ENCODE results near the gene PPP1R14D. TPM values are rescaled to one million over a fixed set of nuclear protein-coding genes. Genes with fewer than 3 reads are reported as not detected.

The PPP1R14D gene
- total RNA-seq, 1 experiment from 2014 or later: 0.64 TPM

DNA sequence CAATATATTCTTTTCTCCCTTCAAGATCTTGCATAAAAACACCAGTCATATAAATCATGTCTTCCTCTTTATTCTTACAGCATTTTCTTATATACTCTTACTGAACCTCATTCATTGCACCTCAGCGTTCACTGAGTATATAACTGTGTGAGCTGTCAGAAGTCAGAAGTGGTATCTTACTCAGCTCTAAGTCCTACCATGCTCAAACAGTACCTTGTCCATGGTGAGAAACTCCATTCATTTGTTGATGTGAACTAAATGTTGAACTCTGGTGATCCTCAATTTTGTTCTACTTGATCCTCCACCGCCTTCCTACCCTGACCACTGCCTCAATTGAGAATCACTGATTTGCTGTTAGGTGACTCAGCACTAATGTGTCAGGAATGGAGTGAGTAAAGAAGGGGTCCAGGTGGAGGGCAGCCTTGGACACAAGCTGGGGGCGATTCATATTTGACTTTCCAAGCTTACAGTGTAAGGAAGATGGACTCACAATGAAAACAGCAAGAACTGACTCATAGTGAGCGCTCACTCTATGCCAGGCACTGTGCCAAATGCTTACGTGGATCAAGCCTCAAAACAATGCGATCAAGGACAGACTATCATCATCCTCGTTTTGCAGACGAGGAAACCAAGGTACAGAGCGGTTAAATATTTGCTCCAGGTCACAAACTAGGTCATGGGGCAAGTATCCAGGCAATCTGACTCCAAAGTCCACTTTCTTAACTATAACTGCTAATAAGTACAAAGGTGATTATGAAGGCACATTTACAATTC is 35.1 kb downstream of the PPP1R14D start:
- DNase-seq (ENCODE audit: low read depth, low spot score): peak; percentile 83
- H3K4me3 ChIP-seq (ENCODE audit: low read depth in 2 of 2, low read length in 2 of 2): peak overlapping the region in 1 of 2 experiments; percentile 19; a peak in 1 of 4 replicates
- no peaks in the 10 kb centered on the region for H3K9me3 ChIP-seq (ENCODE audit: control insufficient read depth, insufficient read depth, low read depth, low read length)
- intact Hi-C loops (cut with micrococcal nuclease; ENCODE audit: unreplicated experiment): no loop called here
- CTCF ChIA-PET: interaction anchor here (0.8 kb wide), 1 partner anchor 70 kb away, joined by 3 read pairs; no protein-coding TSS in a partner anchor
- H3K4me1 ChIP-seq (ENCODE audit: control insufficient read depth, insufficient read depth, low read length): peaks cover 9% of the 10 kb centered on the region
- no peaks in the 10 kb centered on the region for H3K36me3 ChIP-seq (ENCODE audit: control insufficient read depth, insufficient read depth, low read length)
- ATAC-seq: peak; percentile 89
- H3K27me3 ChIP-seq (ENCODE audit: control insufficient read depth, insufficient read depth, low read length): no peaks in the 10 kb centered on the region
- in situ Hi-C loops (cut with HindIII; ENCODE audit: low pct_unique_long_range_greater_than_20kb, low sequenced_read_pairs): loop anchor here (25.0 kb wide), 1 partner anchor 156 kb away; no protein-coding TSS in a partner anchor
- no TSS peak for BruUV-seq (replicated peaks)
- POLR2A ChIA-PET: no interaction called here
- H3K27ac ChIP-seq (ENCODE audit: low read length): peak overlapping the region; percentile 46
- TF ChIP-seq, protein P1, sequence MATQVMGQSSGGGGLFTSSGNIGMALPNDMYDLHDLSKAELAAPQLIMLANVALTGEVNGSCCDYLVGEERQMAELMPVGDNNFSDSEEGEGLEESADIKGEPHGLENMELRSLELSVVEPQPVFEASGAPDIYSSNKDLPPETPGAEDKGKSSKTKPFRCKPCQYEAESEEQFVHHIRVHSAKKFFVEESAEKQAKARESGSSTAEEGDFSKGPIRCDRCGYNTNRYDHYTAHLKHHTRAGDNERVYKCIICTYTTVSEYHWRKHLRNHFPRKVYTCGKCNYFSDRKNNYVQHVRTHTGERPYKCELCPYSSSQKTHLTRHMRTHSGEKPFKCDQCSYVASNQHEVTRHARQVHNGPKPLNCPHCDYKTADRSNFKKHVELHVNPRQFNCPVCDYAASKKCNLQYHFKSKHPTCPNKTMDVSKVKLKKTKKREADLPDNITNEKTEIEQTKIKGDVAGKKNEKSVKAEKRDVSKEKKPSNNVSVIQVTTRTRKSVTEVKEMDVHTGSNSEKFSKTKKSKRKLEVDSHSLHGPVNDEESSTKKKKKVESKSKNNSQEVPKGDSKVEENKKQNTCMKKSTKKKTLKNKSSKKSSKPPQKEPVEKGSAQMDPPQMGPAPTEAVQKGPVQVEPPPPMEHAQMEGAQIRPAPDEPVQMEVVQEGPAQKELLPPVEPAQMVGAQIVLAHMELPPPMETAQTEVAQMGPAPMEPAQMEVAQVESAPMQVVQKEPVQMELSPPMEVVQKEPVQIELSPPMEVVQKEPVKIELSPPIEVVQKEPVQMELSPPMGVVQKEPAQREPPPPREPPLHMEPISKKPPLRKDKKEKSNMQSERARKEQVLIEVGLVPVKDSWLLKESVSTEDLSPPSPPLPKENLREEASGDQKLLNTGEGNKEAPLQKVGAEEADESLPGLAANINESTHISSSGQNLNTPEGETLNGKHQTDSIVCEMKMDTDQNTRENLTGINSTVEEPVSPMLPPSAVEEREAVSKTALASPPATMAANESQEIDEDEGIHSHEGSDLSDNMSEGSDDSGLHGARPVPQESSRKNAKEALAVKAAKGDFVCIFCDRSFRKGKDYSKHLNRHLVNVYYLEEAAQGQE (IDR thresholded peaks at IDR 0.05; ENCODE audit: insufficient read depth in 1 of 2, low read depth in 2 of 2, low read length in 1 of 2): no peak
- no peak for TF ChIP-seq POLR2AphosphoS5 (IDR thresholded peaks at IDR 0.05; ENCODE audit: low read depth, low read length)
- TF ChIP-seq TCF7L2 (IDR thresholded peaks at IDR 0.05; ENCODE audit: low read depth, low read length): no peak
- TF ChIP-seq, protein P2, sequence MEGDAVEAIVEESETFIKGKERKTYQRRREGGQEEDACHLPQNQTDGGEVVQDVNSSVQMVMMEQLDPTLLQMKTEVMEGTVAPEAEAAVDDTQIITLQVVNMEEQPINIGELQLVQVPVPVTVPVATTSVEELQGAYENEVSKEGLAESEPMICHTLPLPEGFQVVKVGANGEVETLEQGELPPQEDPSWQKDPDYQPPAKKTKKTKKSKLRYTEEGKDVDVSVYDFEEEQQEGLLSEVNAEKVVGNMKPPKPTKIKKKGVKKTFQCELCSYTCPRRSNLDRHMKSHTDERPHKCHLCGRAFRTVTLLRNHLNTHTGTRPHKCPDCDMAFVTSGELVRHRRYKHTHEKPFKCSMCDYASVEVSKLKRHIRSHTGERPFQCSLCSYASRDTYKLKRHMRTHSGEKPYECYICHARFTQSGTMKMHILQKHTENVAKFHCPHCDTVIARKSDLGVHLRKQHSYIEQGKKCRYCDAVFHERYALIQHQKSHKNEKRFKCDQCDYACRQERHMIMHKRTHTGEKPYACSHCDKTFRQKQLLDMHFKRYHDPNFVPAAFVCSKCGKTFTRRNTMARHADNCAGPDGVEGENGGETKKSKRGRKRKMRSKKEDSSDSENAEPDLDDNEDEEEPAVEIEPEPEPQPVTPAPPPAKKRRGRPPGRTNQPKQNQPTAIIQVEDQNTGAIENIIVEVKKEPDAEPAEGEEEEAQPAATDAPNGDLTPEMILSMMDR (IDR thresholded peaks at IDR 0.05): no peak
- TF ChIP-seq SIN3A (IDR thresholded peaks at IDR 0.05; ENCODE audit: borderline replicate concordance, insufficient read depth, low read depth, low read length): no peak

DNA sequence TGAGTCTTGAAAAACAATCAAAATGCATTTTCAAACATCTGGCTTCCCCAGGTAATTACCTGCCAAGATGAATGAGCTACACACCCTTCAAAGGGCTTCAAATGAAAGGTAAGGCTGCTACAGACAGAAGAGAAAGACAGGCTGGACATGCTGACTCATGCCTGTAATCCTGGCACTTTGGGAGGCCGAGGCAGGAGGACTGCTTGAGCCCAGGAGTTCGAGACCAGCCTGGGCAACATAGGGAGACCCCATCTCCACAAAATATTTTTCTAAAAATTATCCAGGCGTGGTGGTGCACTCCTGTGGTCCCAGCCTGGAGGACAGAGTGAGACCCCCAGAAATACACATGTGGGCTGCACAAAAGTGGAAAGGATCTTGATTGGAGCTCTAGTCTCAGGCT is 36.1 kb downstream of the PPP1R14D start:
- H3K36me3 ChIP-seq (ENCODE audit: control insufficient read depth, insufficient read depth, low read length): no peaks in the 10 kb centered on the region
- in situ Hi-C loops (cut with HindIII; ENCODE audit: low pct_unique_long_range_greater_than_20kb, low sequenced_read_pairs): loop anchor here (25.0 kb wide), 1 partner anchor 155 kb away; no protein-coding TSS in a partner anchor
- DNase-seq (ENCODE audit: low read depth, low spot score): no peak
- POLR2A ChIA-PET: no interaction called here
- BruUV-seq (replicated peaks): no TSS peak
- H3K27ac ChIP-seq (ENCODE audit: low read length): no peak overlapping the region
- peaks cover 13% of the 10 kb centered on the region for H3K4me1 ChIP-seq (ENCODE audit: control insufficient read depth, insufficient read depth, low read length)
- no peak for ATAC-seq
- no peaks in the 10 kb centered on the region for H3K27me3 ChIP-seq (ENCODE audit: control insufficient read depth, insufficient read depth, low read length)
- intact Hi-C loops (cut with micrococcal nuclease; ENCODE audit: unreplicated experiment): no loop called here
- TF ChIP-seq TCF7L2 (IDR thresholded peaks at IDR 0.05; ENCODE audit: low read depth, low read length) (no peak), SIN3A (IDR thresholded peaks at IDR 0.05; ENCODE audit: borderline replicate concordance, insufficient read depth, low read depth, low read length) (no peak), POLR2AphosphoS5 (IDR thresholded peaks at IDR 0.05; ENCODE audit: low read depth, low read length) (no peak)
- TF ChIP-seq, protein P1 (IDR thresholded peaks at IDR 0.05; ENCODE audit: insufficient read depth in 1 of 2, low read depth in 2 of 2, low read length in 1 of 2): no peak
- TF ChIP-seq, protein P2 (IDR thresholded peaks at IDR 0.05): no peak
- CTCF ChIA-PET: interaction anchor here (0.6 kb wide), 1 partner anchor 69 kb away, joined by 5 read pairs; no protein-coding TSS in a partner anchor
- no peaks in the 10 kb centered on the region for H3K9me3 ChIP-seq (ENCODE audit: control insufficient read depth, insufficient read depth, low read depth, low read length)
- H3K4me3 ChIP-seq (ENCODE audit: low read depth in 2 of 2, low read length in 2 of 2): no peak overlapping the region
